HG03575 (cell line): ENCODE results near the gene FAM120A.

Experiments used
- ATAC-seq: cut with Tn5 transposase; IDR thresholded peaks from one replicate; pipeline ENCODE4 v1.9.1; 2021; ENCODE audit not compliant: unreplicated experiment, insufficient number of reproducible peaks, low FRiP score; ENCODE audit errors: extremely low read depth

FAM120A gene

GRCh38 chr9:93572221-93572620 lies 120.7 kb downstream of the FAM120A start:
- no peak for ATAC-seq

- no peak for ATAC-seq
Measured at GRCh38 chr9:93572636-93573515, 121.4 kb downstream of the FAM120A start.

GRCh38 chr9:93573516-93573828 lies 122.0 kb downstream of the FAM120A start:
- no peak for ATAC-seq

GRCh38 chr9:93574091-93574899 lies 122.8 kb downstream of the FAM120A start:
- ATAC-seq = no peak

- no peak for ATAC-seq
Measured at GRCh38 chr9:93574900-93575795, 123.7 kb downstream of the FAM120A start.

DNA sequence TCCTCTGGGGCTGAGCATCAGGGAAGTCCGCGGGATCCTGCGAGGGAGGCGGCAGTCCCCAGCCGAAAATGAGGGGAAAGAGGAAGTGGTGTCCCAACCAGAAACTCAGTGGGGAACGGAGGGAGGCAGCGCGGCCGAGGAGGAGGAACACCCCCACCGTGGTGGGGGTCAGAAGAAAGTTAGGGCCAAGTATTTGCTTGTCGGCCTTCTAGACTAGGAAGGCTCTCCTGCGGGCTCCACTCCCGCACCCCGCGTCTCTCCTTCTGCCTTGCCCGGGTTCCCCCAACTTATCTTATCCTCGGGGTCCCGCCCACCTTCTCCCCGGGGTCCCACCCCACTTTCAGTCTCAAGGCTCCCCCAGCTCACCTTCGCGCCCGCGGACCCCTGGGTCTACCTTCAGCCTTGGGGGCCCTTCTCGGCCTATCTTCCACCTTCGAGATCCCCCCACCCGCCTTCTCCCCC lies 124.3 kb downstream of the FAM120A start:
- no peak for ATAC-seq

DNA sequence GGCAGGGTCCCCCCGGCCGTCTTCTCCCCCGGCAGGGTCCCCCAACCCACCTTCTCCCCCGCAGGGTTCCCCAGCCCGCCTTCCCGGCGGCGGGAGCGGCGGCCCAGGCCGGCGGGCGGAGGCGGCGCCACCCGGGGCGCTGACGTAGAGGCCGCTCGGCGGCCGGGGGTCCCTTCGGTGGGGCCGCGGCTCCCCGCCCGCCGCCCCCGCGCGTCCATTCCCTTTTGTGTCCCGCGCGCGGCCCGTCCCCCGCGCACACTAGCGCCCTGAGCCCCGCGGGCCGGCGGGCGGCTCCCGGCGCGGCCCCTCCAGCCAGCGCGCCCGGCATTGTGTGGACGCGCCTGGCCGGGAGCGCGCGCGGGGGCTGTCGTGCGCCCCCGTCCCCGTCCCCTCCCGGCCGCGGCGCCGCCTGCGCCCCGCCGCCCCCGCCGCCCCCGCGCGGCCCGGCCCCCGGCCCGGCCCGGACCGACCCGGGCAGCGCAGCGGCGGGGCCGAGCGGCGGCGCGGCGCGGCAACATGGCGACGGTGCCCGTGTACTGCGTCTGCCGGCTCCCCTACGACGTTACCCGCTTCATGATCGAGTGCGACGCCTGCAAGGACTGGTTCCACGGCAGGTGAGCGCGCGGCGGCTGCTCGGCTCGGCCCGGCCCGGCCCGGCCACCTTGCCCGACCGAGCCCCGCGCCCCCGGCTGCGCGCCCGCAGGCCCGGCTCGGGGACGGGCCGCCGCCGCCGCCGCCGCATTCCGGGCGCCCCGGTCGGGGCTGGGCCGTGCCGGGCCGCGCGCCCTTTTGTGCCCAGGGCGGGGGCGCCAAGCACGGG lies 125.0 kb downstream of the FAM120A start, which contains the start of gene PHF2:
PHF2 (plus strand) TSS at position 327 of the 820 bp plus-strand sequence; CDS start at position 517, 190 bp downstream.
- no peak for ATAC-seq

- no peak for ATAC-seq
Measured at GRCh38 chr9:93577078-93577974, 125.8 kb downstream of the FAM120A start.

DNA sequence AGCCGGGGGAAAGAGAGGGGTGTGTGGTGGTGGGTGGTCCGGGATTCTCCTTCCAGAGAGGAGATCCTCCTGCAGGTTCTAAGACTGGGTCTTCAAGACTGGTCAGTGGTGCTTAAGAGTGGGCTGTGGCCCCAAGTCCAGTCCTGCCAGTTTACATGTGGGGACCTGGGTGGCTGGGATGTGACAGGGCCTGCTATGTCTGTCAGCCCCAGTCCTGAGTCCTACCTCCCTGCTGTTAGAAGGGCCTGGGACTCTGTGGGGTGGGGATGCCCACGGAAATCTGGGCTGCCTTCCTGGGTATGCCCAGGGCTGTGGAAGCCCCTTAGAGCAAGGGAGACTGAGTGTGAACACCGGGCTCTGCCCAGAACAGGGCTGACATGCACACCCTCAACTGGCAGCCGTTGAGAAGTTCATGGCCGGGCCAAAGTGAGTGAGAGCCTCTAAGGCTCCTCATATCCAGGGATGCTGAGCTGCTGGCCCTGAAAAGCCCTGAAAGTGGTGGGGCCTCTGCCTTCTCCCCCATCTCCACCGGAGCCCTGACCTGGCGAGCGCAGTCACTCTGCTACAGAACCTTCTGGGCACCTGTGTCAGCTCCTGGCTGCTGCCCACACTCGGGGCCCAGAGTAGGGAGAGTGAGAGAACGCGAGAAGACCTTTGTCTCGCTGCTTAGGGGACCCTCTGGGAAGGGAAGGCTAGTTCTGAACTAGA lies 126.6 kb downstream of the FAM120A start:
- ATAC-seq = no peak

GRCh38 chr9:93578844-93579243 lies 127.4 kb downstream of the FAM120A start:
- ATAC-seq = no peak

- no peak for ATAC-seq
Measured at GRCh38 chr9:93579711-93580516, 128.4 kb downstream of the FAM120A start.

- no peak for ATAC-seq
Measured at GRCh38 chr9:93580654-93581380, 129.3 kb downstream of the FAM120A start.

DNA sequence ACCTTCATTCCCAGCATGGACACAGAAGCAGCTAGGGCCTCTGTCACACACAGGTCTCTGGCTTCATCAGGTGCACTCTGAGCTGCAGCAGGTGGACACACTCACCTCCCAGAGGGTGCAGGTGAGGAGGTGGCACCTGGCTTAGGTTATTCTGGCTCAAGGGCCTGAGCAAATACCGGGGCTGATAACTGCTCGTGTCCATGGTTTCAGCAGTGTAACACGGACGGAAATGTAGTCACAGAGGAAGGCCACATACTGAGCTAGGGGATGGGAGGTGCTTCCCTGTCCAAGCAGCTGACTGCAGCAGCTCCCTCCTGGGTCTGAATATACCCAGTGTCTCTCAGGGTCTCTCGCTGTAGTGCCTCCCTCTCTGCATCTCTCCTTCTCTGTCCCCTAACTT lies 130.6 kb downstream of the FAM120A start:
- no peak for ATAC-seq

GRCh38 chr9:93582550-93582949 lies 131.1 kb downstream of the FAM120A start:
- ATAC-seq = no peak

GRCh38 chr9:93585259-93585658 lies 133.8 kb downstream of the FAM120A start:
- no peak for ATAC-seq
